Activated CD4-positive, alpha-beta T cell treated with anti-CD3 and anti-CD28 coated beads, Interleukin-2, amount 10 ng/mL, durations not matched to agents 7 days and 5 days (primary cell): Measurements from ENCODE around the gene NBEAL1. TPM values are rescaled to one million over a fixed set of nuclear protein-coding genes. Genes with fewer than 3 reads are reported as not detected.
A peak's percentile ranks its signal among the peaks of the same experiment; 100 is the strongest.
"Not testable (repeated sequence)": the region's sequence is repeated elsewhere in the genome, so short reads cannot be mapped to it uniquely, and the experiment has no call there.

ENCODE experiments used
- CTCF ChIA-PET: fragments of 350-600 bp; sonication (Branson Sonifier 250); formaldehyde crosslinking; loops from one replicate; lab custom pipeline; 2021; ENCODE audit warnings: antibody characterized with exemption; lab: Charles Lee
- POLR2A ChIA-PET: fragments of 350-600 bp; sonication (Branson Sonifier 250); formaldehyde crosslinking; loops from one replicate; lab custom pipeline; 2021; ENCODE audit warnings: antibody characterized with exemption; lab: Charles Lee
- DNase-seq: peaks from one replicate; pipeline ENCODE4 v3.0.0-alpha.2; 2020
- H3K27ac Mint-ChIP-seq: one replicate; pipeline ENCODE4 v1.8.0; 2021; ENCODE audit warnings: mild to moderate bottlenecking, moderate library complexity, mixed read lengths
- H3K27me3 Mint-ChIP-seq: one replicate; pipeline ENCODE4 v1.8.0; 2021; ENCODE audit warnings: mixed read lengths
- H3K36me3 Mint-ChIP-seq: one replicate; pipeline ENCODE4 v1.8.0; 2021; ENCODE audit warnings: low read depth, mixed read lengths
- H3K4me1 Mint-ChIP-seq: one replicate; pipeline ENCODE4 v1.8.0; 2021; ENCODE audit warnings: mixed read lengths
- H3K4me3 Mint-ChIP-seq: one replicate; pipeline ENCODE4 v1.8.0; 2021; ENCODE audit warnings: mild to moderate bottlenecking, moderate library complexity, mixed read lengths
- H3K9me3 Mint-ChIP-seq: one replicate; pipeline ENCODE4 v1.8.0; 2021; ENCODE audit warnings: mixed read lengths
- total RNA-seq, 2 experiments: library from RNA; stranded (reverse); gene quantifications; one replicate each; pipeline ENCODE4 v1.2.3, GENCODE V29; 2021

NBEAL1 gene
- total RNA-seq, 2 experiments from 2014 or later, result 8.3 to 13.2 TPM

- peaks cover 2% of the 10 kb centered on the region for H3K36me3 Mint-ChIP-seq
- no peaks in the 10 kb centered on the region for H3K9me3 Mint-ChIP-seq
- no peaks in the 10 kb centered on the region for H3K27me3 Mint-ChIP-seq
- POLR2A ChIA-PET, result no interaction called here
- CTCF ChIA-PET, result interaction anchor here (0.6 to 1.0 kb wide), 2 partner anchors 23 to 567 kb away, joined by 3 read pairs; no protein-coding TSS in a partner anchor
- H3K4me1 Mint-ChIP-seq, result peaks cover 9% of the 10 kb centered on the region
- peak; percentile 35 for DNase-seq
- H3K4me3 Mint-ChIP-seq, result no peak overlapping the region
- no peak overlapping the region for H3K27ac Mint-ChIP-seq
These were observed 140.7 kb downstream of the NBEAL1 start for GRCh38 chr2:203155406-203155805.

GRCh38 chr2:203162722-203163121, 148.0 kb downstream of the NBEAL1 start:
- H3K27me3 Mint-ChIP-seq, result not testable (repeated sequence)

GRCh38 chr2:203164311-203164935, 149.7 kb downstream of the NBEAL1 start:
- no peaks in the 10 kb centered on the region for H3K9me3 Mint-ChIP-seq
- CTCF ChIA-PET, result interaction anchor here (0.7 kb wide), 1 partner anchor 12 kb away, joined by 3 read pairs; no protein-coding TSS in a partner anchor
- H3K27me3 Mint-ChIP-seq, result no peaks in the 10 kb centered on the region
- peaks cover 5% of the 10 kb centered on the region for H3K36me3 Mint-ChIP-seq
- no peak overlapping the region for H3K27ac Mint-ChIP-seq
- DNase-seq, result no peak
- POLR2A ChIA-PET, result no interaction called here
- no peak overlapping the region for H3K4me3 Mint-ChIP-seq
- no peaks in the 10 kb centered on the region for H3K4me1 Mint-ChIP-seq

More at GRCh38 chr2:203162722-203163121, 148.0 kb downstream of the NBEAL1 start:
- H3K9me3 Mint-ChIP-seq, POLR2A ChIA-PET, CTCF ChIA-PET, H3K36me3 Mint-ChIP-seq, DNase-seq, H3K4me3 Mint-ChIP-seq, H3K4me1 Mint-ChIP-seq, H3K27ac Mint-ChIP-seq: not testable (repeated sequence)

DNA sequence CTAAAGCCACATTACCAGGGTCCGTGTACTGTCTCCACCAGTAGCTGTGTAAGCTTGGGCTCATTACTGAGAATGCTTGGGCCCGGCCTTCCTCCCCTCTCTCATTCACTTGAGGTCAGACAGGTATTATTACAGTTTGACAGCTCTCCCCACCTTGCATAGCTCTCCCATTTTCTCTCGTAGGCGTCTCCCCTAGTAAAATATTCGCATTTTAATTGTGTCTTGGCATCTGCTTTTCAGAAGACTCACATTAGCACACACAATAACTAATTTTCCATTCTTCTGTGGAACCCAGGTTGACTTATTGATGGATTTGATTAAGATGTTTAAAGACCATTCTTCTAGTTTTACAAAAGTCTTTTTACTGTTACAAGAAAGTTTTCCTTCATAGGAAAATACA, 153.1 kb downstream of the NBEAL1 start:
- no peak overlapping the region for H3K4me3 Mint-ChIP-seq
- H3K4me1 Mint-ChIP-seq, result no peaks in the 10 kb centered on the region
- ChIA-PET CTCF (interaction anchor here (1.0 kb wide), 2 partner anchors 9 to 10 kb away, joined by 3 to 4 read pairs; no protein-coding TSS in a partner anchor), POLR2A (no interaction called here)
- no peaks in the 10 kb centered on the region for H3K9me3 Mint-ChIP-seq
- H3K27ac Mint-ChIP-seq, result no peak overlapping the region
- H3K36me3 Mint-ChIP-seq, result peaks cover 5% of the 10 kb centered on the region
- no peak for DNase-seq
- H3K27me3 Mint-ChIP-seq, result no peaks in the 10 kb centered on the region

GRCh38 chr2:203170502-203170901, 155.8 kb downstream of the NBEAL1 start:
- no peak overlapping the region for H3K4me3 Mint-ChIP-seq
- H3K36me3 Mint-ChIP-seq, result peaks cover 3% of the 10 kb centered on the region
- POLR2A ChIA-PET, result no interaction called here
- H3K4me1 Mint-ChIP-seq, result no peaks in the 10 kb centered on the region
- CTCF ChIA-PET, result no interaction called here
- DNase-seq, result no peak
- H3K27me3 Mint-ChIP-seq, result no peaks in the 10 kb centered on the region
- no peaks in the 10 kb centered on the region for H3K9me3 Mint-ChIP-seq
- no peak overlapping the region for H3K27ac Mint-ChIP-seq

- DNase-seq, result no peak
- CTCF ChIA-PET, result interaction anchor here (1.3 to 1.5 kb wide), 2 partner anchors 14 to 34 kb away, joined by 3 read pairs; no protein-coding TSS in a partner anchor
- Mint-ChIP-seq H3K36me3 (peaks cover 2% of the 10 kb centered on the region), H3K4me1 (peaks cover 3% of the 10 kb centered on the region), H3K4me3 (no peak overlapping the region), H3K27ac (no peak overlapping the region), H3K9me3 (no peaks in the 10 kb centered on the region), H3K27me3 (no peaks in the 10 kb centered on the region)
- POLR2A ChIA-PET, result no interaction called here
These were observed 160.7 kb downstream of the NBEAL1 start for GRCh38 chr2:203175371-203175770.

DNA sequence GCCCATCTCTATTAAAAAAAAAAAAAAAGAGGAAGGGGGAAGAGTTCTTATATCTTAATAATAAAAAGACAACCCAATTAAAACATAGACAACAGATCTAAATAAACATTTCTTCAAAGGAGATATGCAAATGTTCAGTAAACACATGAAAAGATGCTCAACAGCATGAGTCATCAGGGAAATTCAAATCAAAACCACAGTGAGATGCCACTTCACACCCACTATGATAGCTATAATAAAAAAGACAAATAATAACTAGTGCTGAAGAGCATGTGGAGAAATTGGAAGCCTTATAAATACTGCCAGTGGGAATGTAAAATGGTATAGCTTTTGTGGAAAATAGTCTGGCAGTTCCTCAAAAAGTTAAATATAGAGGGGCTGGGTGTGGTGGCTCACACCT, 162.7 kb downstream of the NBEAL1 start:
- POLR2A ChIA-PET, result no interaction called here
- H3K9me3 Mint-ChIP-seq, result no peaks in the 10 kb centered on the region
- H3K27ac Mint-ChIP-seq, result no peak overlapping the region
- no peaks in the 10 kb centered on the region for H3K27me3 Mint-ChIP-seq
- H3K4me3 Mint-ChIP-seq, result no peak overlapping the region
- peaks cover 2% of the 10 kb centered on the region for H3K36me3 Mint-ChIP-seq
- no peak for DNase-seq
- H3K4me1 Mint-ChIP-seq, result peaks cover 3% of the 10 kb centered on the region
- CTCF ChIA-PET, result no interaction called here

DNA sequence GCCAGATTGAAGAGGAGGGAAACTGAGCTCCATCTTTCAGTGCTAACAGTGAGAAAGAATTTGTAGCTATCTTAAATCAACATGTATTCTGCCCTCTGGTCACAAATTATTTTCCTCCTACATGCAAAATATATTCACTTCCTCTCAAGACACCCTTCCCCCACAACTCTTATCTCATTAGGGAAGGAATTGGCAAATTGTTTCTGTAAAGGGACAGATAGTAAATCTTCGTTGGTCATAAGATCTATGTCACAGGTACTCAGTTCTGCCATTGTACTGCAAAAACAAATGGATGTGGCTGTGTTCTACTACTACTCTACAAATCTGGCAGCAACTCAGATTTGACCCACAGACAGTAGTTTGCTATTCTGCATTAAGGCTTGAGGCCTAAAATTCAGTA, 171.2 kb downstream of the NBEAL1 start:
- no peaks in the 10 kb centered on the region for H3K9me3 Mint-ChIP-seq
- no peak overlapping the region for H3K4me3 Mint-ChIP-seq
- CTCF ChIA-PET, result no interaction called here
- no peak overlapping the region for H3K27ac Mint-ChIP-seq
- H3K4me1 Mint-ChIP-seq, result no peaks in the 10 kb centered on the region
- POLR2A ChIA-PET, result no interaction called here
- peaks cover 8% of the 10 kb centered on the region for H3K36me3 Mint-ChIP-seq
- H3K27me3 Mint-ChIP-seq, result no peaks in the 10 kb centered on the region
- no peak for DNase-seq

- H3K27ac Mint-ChIP-seq, H3K9me3 Mint-ChIP-seq, H3K4me3 Mint-ChIP-seq, DNase-seq, H3K27me3 Mint-ChIP-seq, POLR2A ChIA-PET, H3K4me1 Mint-ChIP-seq: not testable (repeated sequence)
- H3K36me3 Mint-ChIP-seq, result peaks cover 11% of the 10 kb centered on the region
- CTCF ChIA-PET, result interaction anchor here (0.6 kb wide), 1 partner anchor 39 kb away, joined by 4 read pairs; no protein-coding TSS in a partner anchor
These were observed 175.9 kb downstream of the NBEAL1 start for GRCh38 chr2:203190547-203190946.

- H3K27ac Mint-ChIP-seq, H3K4me1 Mint-ChIP-seq, H3K4me3 Mint-ChIP-seq, H3K27me3 Mint-ChIP-seq, H3K36me3 Mint-ChIP-seq, H3K9me3 Mint-ChIP-seq, DNase-seq, POLR2A ChIA-PET: not testable (repeated sequence)
- CTCF ChIA-PET, result interaction anchor here (0.6 kb wide), 1 partner anchor 39 kb away, joined by 4 read pairs; no protein-coding TSS in a partner anchor
These were observed 176.4 kb downstream of the NBEAL1 start for GRCh38 chr2:203191026-203191425.

DNA sequence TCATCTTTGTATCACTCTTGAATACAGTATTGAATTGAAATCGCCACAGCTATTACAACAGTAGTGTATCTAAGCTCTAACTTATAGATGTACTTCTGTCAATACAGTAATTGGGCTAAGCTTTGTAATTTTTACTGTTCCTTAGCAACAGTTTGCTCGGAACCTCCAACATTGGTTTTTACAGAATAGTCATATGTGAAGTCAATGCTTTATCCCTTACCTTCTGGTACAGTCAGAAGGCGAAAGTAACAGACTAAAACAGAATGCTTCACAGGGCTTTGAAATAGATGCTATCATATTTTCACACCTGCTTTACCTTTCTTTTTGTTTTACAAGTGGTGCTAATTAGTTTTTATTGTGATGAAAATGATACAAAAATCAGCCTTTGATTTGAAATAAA, 177.3 kb downstream of the NBEAL1 start:
- ChIA-PET POLR2A (no interaction called here), CTCF (no interaction called here)
- Mint-ChIP-seq H3K4me1 (no peaks in the 10 kb centered on the region), H3K4me3 (no peak overlapping the region), H3K9me3 (no peaks in the 10 kb centered on the region), H3K27ac (no peak overlapping the region), H3K36me3 (peaks cover 10% of the 10 kb centered on the region), H3K27me3 (no peaks in the 10 kb centered on the region)
- no peak for DNase-seq

DNA sequence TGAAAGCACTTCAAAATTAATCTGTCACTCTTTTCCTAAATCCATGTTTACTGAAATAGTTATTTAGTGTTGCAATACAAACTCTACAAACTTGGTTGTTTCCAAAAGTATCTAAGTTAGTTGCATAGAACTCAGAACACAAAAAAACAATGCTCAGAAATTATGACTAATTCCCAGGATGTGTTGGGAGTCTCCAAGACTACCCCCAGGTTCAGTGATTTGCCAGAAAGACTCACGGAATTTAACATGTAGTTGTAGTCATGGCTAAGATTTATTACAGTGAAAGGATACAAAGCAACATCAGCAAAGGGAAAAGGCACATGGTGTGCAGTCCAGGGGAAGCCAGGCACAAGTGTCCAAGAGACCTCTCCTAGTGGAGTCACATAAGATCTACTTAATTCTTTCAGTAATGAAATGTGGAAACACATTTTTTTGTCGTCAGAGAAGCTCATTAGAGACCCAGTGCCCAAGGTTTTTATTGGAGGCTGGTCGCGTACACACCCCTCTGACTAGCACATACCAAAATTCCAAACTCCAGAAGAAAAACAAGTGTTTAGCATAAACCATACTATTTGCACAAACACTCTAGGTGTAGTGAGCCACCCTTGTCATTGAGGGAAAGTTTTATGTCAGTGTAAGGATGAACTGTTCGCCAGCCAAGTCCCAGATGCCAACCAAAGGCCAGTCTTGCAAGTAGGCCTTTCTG, 180.8 kb downstream of the NBEAL1 start:
- H3K27ac Mint-ChIP-seq, result no peak overlapping the region
- no peaks in the 10 kb centered on the region for H3K4me1 Mint-ChIP-seq
- no peak for DNase-seq
- no peaks in the 10 kb centered on the region for H3K9me3 Mint-ChIP-seq
- CTCF ChIA-PET, result no interaction called here
- POLR2A ChIA-PET, result no interaction called here
- H3K36me3 Mint-ChIP-seq, result peaks cover 5% of the 10 kb centered on the region
- no peaks in the 10 kb centered on the region for H3K27me3 Mint-ChIP-seq
- H3K4me3 Mint-ChIP-seq, result no peak overlapping the region

GRCh38 chr2:203200866-203201265, 186.2 kb downstream of the NBEAL1 start:
- CTCF ChIA-PET, result interaction anchor here (0.6 kb wide), 1 partner anchor 842 kb away, joined by 3 read pairs; no protein-coding TSS in a partner anchor
- no peak overlapping the region for H3K4me3 Mint-ChIP-seq
- H3K27ac Mint-ChIP-seq, result no peak overlapping the region
- no peaks in the 10 kb centered on the region for H3K27me3 Mint-ChIP-seq
- no peaks in the 10 kb centered on the region for H3K9me3 Mint-ChIP-seq
- POLR2A ChIA-PET, result interaction anchor here (0.6 kb wide), 1 partner anchor 506 kb away, joined by 4 read pairs; no protein-coding TSS in a partner anchor
- no peak for DNase-seq
- no peaks in the 10 kb centered on the region for H3K36me3 Mint-ChIP-seq
- no peaks in the 10 kb centered on the region for H3K4me1 Mint-ChIP-seq
